ENCODE measurements around the gene PPP1R14B.

The PPP1R14B gene

GRCh38 chr11:64238076-64238475, 8.7 kb downstream of the PPP1R14B start:
- no peaks in the 10 kb centered on the region for H3K9me2 ChIP-seq (replicated peaks; ENCODE audit: insufficient read depth, low read length)
- peaks cover 23% of the 10 kb centered on the region for H3K4me1 ChIP-seq (ENCODE audit: low read length)
- TF ChIP-seq, protein P1, sequence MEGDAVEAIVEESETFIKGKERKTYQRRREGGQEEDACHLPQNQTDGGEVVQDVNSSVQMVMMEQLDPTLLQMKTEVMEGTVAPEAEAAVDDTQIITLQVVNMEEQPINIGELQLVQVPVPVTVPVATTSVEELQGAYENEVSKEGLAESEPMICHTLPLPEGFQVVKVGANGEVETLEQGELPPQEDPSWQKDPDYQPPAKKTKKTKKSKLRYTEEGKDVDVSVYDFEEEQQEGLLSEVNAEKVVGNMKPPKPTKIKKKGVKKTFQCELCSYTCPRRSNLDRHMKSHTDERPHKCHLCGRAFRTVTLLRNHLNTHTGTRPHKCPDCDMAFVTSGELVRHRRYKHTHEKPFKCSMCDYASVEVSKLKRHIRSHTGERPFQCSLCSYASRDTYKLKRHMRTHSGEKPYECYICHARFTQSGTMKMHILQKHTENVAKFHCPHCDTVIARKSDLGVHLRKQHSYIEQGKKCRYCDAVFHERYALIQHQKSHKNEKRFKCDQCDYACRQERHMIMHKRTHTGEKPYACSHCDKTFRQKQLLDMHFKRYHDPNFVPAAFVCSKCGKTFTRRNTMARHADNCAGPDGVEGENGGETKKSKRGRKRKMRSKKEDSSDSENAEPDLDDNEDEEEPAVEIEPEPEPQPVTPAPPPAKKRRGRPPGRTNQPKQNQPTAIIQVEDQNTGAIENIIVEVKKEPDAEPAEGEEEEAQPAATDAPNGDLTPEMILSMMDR (IDR thresholded peaks at IDR 0.05; ENCODE audit: low read length): no peak
- TF ChIP-seq EZH2 (optimal IDR thresholded peaks at IDR 0.05; ENCODE audit: low read depth, low read length): no peak
- no peak for TF ChIP-seq EZH2phosphoT487 (IDR thresholded peaks at IDR 0.05; ENCODE audit: low read length)
- no peaks in the 10 kb centered on the region for H3K36me3 ChIP-seq (replicated peaks; ENCODE audit: insufficient read depth, low read length)
- H3K4me2 ChIP-seq (ENCODE audit: low read depth, low read length): no peak overlapping the region
- no peak overlapping the region for H2AFZ ChIP-seq (ENCODE audit: low read length)
- no peak overlapping the region for H3K9ac ChIP-seq (ENCODE audit: low read length)
- H3K9me3 ChIP-seq (replicated peaks; ENCODE audit: insufficient read depth, low read length): no peaks in the 10 kb centered on the region
- H4K20me1 ChIP-seq (ENCODE audit: insufficient read depth, low read length): no peaks in the 10 kb centered on the region
- H3F3A ChIP-seq (ENCODE audit: insufficient read depth, low read length): peaks cover 24% of the 10 kb centered on the region
- H3K4me3 ChIP-seq (ENCODE audit: low read length): no peak overlapping the region
- no peak overlapping the region for H3K27ac ChIP-seq (ENCODE audit: low read length)
- no peaks in the 10 kb centered on the region for H3K27me3 ChIP-seq (replicated peaks; ENCODE audit: insufficient read depth, low read length)
- no peak for DNase-seq
- H3K79me2 ChIP-seq (ENCODE audit: low read length): peaks cover 27% of the 10 kb centered on the region

GRCh38 chr11:64237484-64237951, 9.2 kb downstream of the PPP1R14B start:
- H3K9me3 ChIP-seq (replicated peaks; ENCODE audit: insufficient read depth, low read length): no peaks in the 10 kb centered on the region
- no peak overlapping the region for H3K4me2 ChIP-seq (ENCODE audit: low read depth, low read length)
- no peak overlapping the region for H3K4me3 ChIP-seq (ENCODE audit: low read length)
- TF ChIP-seq EZH2 (optimal IDR thresholded peaks at IDR 0.05; ENCODE audit: low read depth, low read length) (no peak), EZH2phosphoT487 (IDR thresholded peaks at IDR 0.05; ENCODE audit: low read length) (no peak)
- TF ChIP-seq, protein P1 (IDR thresholded peaks at IDR 0.05; ENCODE audit: low read length): no peak
- H3K79me2 ChIP-seq (ENCODE audit: low read length): peaks cover 25% of the 10 kb centered on the region
- H3K36me3 ChIP-seq (replicated peaks; ENCODE audit: insufficient read depth, low read length): no peaks in the 10 kb centered on the region
- no peaks in the 10 kb centered on the region for H4K20me1 ChIP-seq (ENCODE audit: insufficient read depth, low read length)
- H3K27me3 ChIP-seq (replicated peaks; ENCODE audit: insufficient read depth, low read length): no peaks in the 10 kb centered on the region
- H3K27ac ChIP-seq (ENCODE audit: low read length): no peak overlapping the region
- H2AFZ ChIP-seq (ENCODE audit: low read length): no peak overlapping the region
- peaks cover 21% of the 10 kb centered on the region for H3K4me1 ChIP-seq (ENCODE audit: low read length)
- DNase-seq: no peak
- H3K9me2 ChIP-seq (replicated peaks; ENCODE audit: insufficient read depth, low read length): no peaks in the 10 kb centered on the region
- peaks cover 24% of the 10 kb centered on the region for H3F3A ChIP-seq (ENCODE audit: insufficient read depth, low read length)
- no peak overlapping the region for H3K9ac ChIP-seq (ENCODE audit: low read length)

DNA sequence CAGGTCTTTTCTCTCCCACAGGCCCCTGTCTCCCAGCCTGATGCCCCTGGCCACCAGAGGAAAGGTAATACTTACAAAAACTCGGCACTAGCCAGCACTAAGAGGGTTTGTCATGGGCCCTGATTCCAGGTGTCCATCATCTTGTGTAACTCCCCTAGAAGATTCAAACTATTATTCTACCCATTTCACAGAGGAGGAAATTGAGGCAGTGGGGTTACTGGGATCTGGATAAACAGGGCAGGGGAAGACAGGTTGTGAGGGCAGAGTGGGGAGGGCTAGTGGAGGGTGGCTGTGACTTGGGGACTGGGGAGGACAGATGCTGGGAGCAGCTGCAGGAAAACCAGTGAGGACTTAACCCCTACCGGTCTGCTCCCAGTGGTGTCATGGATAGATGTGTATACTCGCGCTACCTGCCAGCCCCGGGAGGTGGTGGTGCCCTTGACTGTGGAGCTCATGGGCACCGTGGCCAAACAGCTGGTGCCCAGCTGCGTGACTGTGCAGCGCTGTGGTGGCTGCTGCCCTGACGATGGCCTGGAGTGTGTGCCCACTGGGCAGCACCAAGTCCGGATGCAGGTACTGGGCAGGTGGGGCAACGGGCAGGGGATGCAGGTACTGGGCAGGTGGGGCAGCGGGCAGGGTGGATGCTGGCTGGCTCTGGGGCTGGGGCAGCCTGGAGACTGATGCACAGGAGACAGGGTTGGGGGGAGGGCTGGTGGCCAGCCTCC, 11.1 kb downstream of the PPP1R14B start:
- Histone ChIP-seq H3K79me2 (ENCODE audit: low read length) (peaks cover 18% of the 10 kb centered on the region), H2AFZ (ENCODE audit: low read length) (no peak overlapping the region), H3K27me3 (replicated peaks; ENCODE audit: insufficient read depth, low read length) (no peaks in the 10 kb centered on the region), H3K9me2 (replicated peaks; ENCODE audit: insufficient read depth, low read length) (no peaks in the 10 kb centered on the region), H3K9ac (ENCODE audit: low read length) (peak overlapping the region; percentile 46; the same call in 1 of the 2 replicates), H3K27ac (ENCODE audit: low read length) (no peak overlapping the region), H3K36me3 (replicated peaks; ENCODE audit: insufficient read depth, low read length) (no peaks in the 10 kb centered on the region), H4K20me1 (ENCODE audit: insufficient read depth, low read length) (no peaks in the 10 kb centered on the region), H3K9me3 (replicated peaks; ENCODE audit: insufficient read depth, low read length) (no peaks in the 10 kb centered on the region), H3F3A (ENCODE audit: insufficient read depth, low read length) (peaks cover 23% of the 10 kb centered on the region), H3K4me1 (ENCODE audit: low read length) (peaks cover 16% of the 10 kb centered on the region), H3K4me3 (ENCODE audit: low read length) (peak overlapping the region; percentile 73), H3K4me2 (ENCODE audit: low read depth, low read length) (peak overlapping the region; percentile 88)
- TF ChIP-seq EZH2 (optimal IDR thresholded peaks at IDR 0.05; ENCODE audit: low read depth, low read length) (no peak), EZH2phosphoT487 (IDR thresholded peaks at IDR 0.05; ENCODE audit: low read length) (no peak)
- TF ChIP-seq, protein P1 (IDR thresholded peaks at IDR 0.05; ENCODE audit: low read length): no peak
- no peak for DNase-seq

Measured in MM.1S (cell line).